ENCODE results near the gene FAM156A.
"Not testable (repeated sequence)": the region's sequence is repeated elsewhere in the genome, so short reads cannot be mapped to it uniquely, and the experiment has no call there.

The FAM156A gene

GRCh38 chrX:52935470-52935784 is 22.9 kb downstream of the FAM156A start:
- H3K36me3 ChIP-seq (ENCODE audit: control insufficient read depth in 2 of 2, insufficient read depth in 1 of 2, low read length in 2 of 2); H3K9me3 ChIP-seq (ENCODE audit: control insufficient read depth, insufficient read depth, low read depth, low read length); H3K4me1 ChIP-seq (ENCODE audit: control insufficient read depth, insufficient read depth, low read length): not testable (repeated sequence)
- Histone ChIP-seq H3K4me3 (ENCODE audit: low read depth, low read length) (peak overlapping the region; percentile 90), H3K27ac (ENCODE audit: extremely low read depth, low read depth, low read length) (peak overlapping the region; percentile 80; the same call in 1 of the 2 replicates)
- TF ChIP-seq ZNF76 (tag by site-specific recombination; IDR thresholded peaks at IDR 0.05; ENCODE audit: borderline replicate concordance, low read depth) (0 out of 2 replicates have a peak, but pooled peaks have one; percentile 11), ZNF785 (tag by site-specific recombination; IDR thresholded peaks at IDR 0.05) (0 out of 2 replicates have a peak, but pooled peaks have one; percentile 47), ZNF335 (tag by site-specific recombination; conservative IDR thresholded peaks at IDR 0.05) (peak; percentile 81), ZBTB48 (tag by site-specific recombination; IDR thresholded peaks at IDR 0.05) (0 out of 2 replicates have a peak, but pooled peaks have one; percentile 3), PRDM2 (tag by site-specific recombination; IDR thresholded peaks at IDR 0.05; ENCODE audit: borderline replicate concordance) (peak; percentile 84; the same call in 1 of the 2 replicates)
- TF ChIP-seq, protein P1, sequence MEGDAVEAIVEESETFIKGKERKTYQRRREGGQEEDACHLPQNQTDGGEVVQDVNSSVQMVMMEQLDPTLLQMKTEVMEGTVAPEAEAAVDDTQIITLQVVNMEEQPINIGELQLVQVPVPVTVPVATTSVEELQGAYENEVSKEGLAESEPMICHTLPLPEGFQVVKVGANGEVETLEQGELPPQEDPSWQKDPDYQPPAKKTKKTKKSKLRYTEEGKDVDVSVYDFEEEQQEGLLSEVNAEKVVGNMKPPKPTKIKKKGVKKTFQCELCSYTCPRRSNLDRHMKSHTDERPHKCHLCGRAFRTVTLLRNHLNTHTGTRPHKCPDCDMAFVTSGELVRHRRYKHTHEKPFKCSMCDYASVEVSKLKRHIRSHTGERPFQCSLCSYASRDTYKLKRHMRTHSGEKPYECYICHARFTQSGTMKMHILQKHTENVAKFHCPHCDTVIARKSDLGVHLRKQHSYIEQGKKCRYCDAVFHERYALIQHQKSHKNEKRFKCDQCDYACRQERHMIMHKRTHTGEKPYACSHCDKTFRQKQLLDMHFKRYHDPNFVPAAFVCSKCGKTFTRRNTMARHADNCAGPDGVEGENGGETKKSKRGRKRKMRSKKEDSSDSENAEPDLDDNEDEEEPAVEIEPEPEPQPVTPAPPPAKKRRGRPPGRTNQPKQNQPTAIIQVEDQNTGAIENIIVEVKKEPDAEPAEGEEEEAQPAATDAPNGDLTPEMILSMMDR (tag by site-specific recombination; IDR thresholded peaks at IDR 0.05), result peak; percentile 27
- TF ChIP-seq, protein P2, sequence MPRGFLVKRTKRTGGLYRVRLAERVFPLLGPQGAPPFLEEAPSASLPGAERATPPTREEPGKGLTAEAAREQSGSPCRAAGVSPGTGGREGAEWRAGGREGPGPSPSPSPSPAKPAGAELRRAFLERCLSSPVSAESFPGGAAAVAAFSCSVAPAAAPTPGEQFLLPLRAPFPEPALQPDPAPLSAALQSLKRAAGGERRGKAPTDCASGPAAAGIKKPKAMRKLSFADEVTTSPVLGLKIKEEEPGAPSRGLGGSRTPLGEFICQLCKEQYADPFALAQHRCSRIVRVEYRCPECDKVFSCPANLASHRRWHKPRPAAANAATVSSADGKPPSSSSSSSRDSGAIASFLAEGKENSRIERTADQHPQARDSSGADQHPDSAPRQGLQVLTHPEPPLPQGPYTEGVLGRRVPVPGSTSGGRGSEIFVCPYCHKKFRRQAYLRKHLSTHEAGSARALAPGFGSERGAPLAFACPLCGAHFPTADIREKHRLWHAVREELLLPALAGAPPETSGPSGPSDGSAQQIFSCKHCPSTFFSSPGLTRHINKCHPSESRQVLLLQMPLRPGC (tag by site-specific recombination; IDR thresholded peaks at IDR 0.05), result peak; percentile 93
- POLR2A ChIA-PET, result interaction anchor here (0.8 to 1.0 kb wide), 5 partner anchors 12 to 674 kb away, joined by 3 to 13 read pairs (median 4); partner anchors contain the start of gene TSPYL2
- CTCF ChIA-PET, result interaction anchor here (0.6 to 0.7 kb wide), 2 partner anchors 377 to 1317 kb away, joined by 3 to 4 read pairs; partner anchors contain the start of gene CENPVL3

GRCh38 chrX:52934704-52935469 is 23.4 kb downstream of the FAM156A start:
- ChIA-PET POLR2A (interaction anchor here (0.8 to 1.0 kb wide), 5 partner anchors 11 to 673 kb away, joined by 3 to 13 read pairs (median 4); partner anchors contain the start of gene TSPYL2), CTCF (interaction anchor here (0.6 to 0.7 kb wide), 2 partner anchors 378 to 1316 kb away, joined by 3 to 4 read pairs; partner anchors contain the start of gene CENPVL3)
- Histone ChIP-seq H3K36me3 (ENCODE audit: control insufficient read depth in 2 of 2, insufficient read depth in 1 of 2, low read length in 2 of 2) (no peaks in the 10 kb centered on the region), H3K27ac (ENCODE audit: extremely low read depth, low read depth, low read length) (peak overlapping the region; percentile 80), H3K4me1 (ENCODE audit: control insufficient read depth, insufficient read depth, low read length) (no peaks in the 10 kb centered on the region), H3K4me3 (ENCODE audit: low read depth, low read length) (peak overlapping the region; percentile 90), H3K9me3 (ENCODE audit: control insufficient read depth, insufficient read depth, low read depth, low read length) (no peaks in the 10 kb centered on the region)
- no peak for TF ChIP-seq ZNF280C (tag by site-specific recombination; IDR thresholded peaks at IDR 0.05)
- TF ChIP-seq ZNF701 (tag by site-specific recombination; IDR thresholded peaks at IDR 0.05), result no peak
- TF ChIP-seq ZNF302 (tag by site-specific recombination; IDR thresholded peaks at IDR 0.05; ENCODE audit: low read depth), result no peak
- TF ChIP-seq HOXA7 (CRISPR knock-in tag; IDR thresholded peaks at IDR 0.05; ENCODE audit: borderline replicate concordance), result no peak
- peak; percentile 87 for TF ChIP-seq ZFP37 (tag by site-specific recombination; IDR thresholded peaks at IDR 0.05)
- no peak for TF ChIP-seq ZNF16 (tag by site-specific recombination; IDR thresholded peaks at IDR 0.05; ENCODE audit: low read depth)
- TF ChIP-seq ZNF623 (tag by site-specific recombination; IDR thresholded peaks at IDR 0.05), result no peak
- TF ChIP-seq PRDM4 (tag by site-specific recombination; IDR thresholded peaks at IDR 0.05), result peak; percentile 54; the same call in 1 of the 2 replicates
- TF ChIP-seq ZXDB (tag by site-specific recombination; IDR thresholded peaks at IDR 0.05), result peak; percentile 97
- TF ChIP-seq ZNF792 (tag by site-specific recombination; IDR thresholded peaks at IDR 0.05), result no peak
- TF ChIP-seq ZFP41 (tag by site-specific recombination; IDR thresholded peaks at IDR 0.05; ENCODE audit: borderline replicate concordance), result no peak

Measured in HEK293 (cell line).